ENCODE data around the gene SNHG17.

GRCh38 chr20:38434301-38434741 lies 807 bp downstream of the SNHG17 start:
- TF ChIP-seq, protein P1, sequence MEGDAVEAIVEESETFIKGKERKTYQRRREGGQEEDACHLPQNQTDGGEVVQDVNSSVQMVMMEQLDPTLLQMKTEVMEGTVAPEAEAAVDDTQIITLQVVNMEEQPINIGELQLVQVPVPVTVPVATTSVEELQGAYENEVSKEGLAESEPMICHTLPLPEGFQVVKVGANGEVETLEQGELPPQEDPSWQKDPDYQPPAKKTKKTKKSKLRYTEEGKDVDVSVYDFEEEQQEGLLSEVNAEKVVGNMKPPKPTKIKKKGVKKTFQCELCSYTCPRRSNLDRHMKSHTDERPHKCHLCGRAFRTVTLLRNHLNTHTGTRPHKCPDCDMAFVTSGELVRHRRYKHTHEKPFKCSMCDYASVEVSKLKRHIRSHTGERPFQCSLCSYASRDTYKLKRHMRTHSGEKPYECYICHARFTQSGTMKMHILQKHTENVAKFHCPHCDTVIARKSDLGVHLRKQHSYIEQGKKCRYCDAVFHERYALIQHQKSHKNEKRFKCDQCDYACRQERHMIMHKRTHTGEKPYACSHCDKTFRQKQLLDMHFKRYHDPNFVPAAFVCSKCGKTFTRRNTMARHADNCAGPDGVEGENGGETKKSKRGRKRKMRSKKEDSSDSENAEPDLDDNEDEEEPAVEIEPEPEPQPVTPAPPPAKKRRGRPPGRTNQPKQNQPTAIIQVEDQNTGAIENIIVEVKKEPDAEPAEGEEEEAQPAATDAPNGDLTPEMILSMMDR (IDR thresholded peaks at IDR 0.05): no peak
- TF ChIP-seq POLR2A (IDR thresholded peaks at IDR 0.05): no peak

Measured in esophagus squamous epithelium (tissue), 4 donors.